NCI-H1092 (cell line): ENCODE measurements around the gene CEMIP.

Experiments used
- DNase-seq: peaks from one replicate; lab custom pipeline; 2025; lab: John Stamatoyannopoulos, UW

The CEMIP gene

DNA sequence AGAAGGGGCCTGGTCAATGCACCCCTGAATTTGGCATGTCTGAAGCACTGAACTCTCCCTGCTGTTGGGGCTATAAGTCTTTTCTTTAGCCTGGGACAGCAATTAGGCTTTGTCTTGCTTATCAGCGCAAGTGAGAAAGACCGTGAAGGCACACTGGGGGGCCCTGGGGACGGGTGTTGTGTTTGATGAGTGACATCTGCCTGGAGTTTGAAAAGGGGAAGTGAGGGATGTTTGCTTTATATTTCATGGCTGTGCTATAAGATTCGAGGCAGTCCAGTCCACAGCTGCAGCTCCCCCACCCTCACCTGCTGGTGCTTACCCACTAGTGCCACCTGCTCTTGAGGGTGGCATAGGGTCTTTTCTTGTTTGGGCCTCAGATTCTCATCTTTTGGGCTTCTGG is 44.8 kb downstream of the CEMIP start:
- DNase-seq, result no peak

DNA sequence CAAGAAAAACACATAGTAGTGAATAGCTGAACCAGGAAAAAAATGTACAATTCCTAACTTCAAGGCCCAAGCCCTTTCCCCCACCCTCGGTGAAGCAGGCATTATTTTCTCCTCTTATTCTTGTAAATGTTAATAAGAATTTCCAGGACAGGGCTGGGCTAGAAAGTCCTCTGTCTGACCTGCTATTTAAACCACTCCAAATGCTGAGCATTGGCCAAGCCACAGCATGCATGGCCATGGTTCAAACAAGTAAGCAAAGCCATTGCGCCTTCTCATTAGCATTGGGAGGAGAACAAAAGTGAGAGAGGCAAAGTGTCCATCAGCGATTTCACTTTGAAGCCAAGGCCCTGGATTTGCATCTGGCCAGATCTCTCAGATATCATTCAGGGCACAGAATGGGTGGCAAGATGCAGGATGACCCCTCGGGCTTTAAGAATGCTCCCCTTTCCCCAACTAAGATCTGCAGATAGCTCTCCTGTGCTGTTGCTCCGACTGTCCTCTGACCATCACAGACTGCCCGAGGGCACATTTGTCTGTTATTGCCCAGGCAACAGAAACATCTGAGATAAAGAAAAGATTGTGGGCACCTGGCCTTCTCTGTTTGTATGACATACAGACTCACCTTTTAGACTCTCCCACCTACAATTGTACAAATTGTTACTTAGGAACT is 46.3 kb downstream of the CEMIP start:
- peak; percentile 5 for DNase-seq

DNA sequence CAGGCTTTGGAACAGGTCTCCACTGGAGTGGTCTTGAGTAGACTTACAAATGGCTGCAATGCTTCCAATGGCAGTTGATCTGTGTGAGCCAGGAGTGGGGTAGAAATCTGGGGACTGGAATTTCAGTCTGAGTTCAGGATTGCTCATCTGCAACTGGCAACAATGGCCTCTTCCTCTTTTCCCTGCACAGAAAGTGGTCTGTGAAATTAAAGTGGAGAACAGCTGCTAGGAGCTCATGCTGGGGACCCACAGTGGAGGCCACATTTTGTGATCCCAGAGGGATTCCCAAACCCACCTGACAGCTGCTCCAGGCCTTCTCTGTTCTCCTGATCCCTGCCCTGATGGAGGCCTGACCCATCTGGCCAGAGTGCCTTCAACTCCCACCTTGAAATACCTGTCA is 49.6 kb downstream of the CEMIP start:
- DNase-seq, result no peak

DNA sequence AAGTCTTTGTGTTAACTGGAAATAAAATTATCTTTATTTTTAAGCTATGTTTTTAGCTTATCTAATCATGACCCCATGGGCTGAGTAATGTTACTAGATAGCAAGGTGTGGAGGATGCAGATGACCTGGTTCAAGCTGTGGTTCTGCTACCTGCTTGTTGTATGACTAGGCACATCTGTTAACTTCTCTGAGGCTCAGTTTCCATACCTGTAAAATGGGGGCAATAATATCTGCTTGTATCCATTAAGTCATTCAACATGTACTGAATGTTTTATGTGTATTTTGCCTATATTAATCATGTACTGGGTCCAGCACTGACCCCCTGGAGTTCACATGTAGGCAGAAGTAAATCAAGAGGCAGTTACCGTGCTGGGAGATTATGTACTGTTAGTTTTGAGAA is 51.5 kb downstream of the CEMIP start:
- DNase-seq, result no peak

DNA sequence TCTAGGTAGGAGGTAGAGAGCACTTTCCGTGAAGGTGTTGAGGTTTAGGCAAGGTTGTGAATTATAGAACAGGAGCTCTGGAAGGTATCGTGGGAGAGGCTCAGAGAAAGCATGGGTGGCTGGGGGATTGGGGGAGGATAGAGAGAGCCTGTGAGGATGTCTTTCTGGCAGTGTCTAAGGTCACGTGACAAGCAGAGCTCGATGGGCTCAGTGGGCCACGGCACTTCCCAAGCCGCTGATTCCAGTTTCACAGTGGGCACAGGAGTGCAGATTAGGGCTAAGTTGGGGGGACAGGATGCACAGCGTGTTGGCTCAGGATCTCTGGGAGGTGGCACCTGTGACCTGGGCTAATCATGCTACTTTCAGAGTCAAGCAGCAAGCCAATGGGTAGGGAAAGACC is 52.0 kb downstream of the CEMIP start:
- no peak for DNase-seq

DNA sequence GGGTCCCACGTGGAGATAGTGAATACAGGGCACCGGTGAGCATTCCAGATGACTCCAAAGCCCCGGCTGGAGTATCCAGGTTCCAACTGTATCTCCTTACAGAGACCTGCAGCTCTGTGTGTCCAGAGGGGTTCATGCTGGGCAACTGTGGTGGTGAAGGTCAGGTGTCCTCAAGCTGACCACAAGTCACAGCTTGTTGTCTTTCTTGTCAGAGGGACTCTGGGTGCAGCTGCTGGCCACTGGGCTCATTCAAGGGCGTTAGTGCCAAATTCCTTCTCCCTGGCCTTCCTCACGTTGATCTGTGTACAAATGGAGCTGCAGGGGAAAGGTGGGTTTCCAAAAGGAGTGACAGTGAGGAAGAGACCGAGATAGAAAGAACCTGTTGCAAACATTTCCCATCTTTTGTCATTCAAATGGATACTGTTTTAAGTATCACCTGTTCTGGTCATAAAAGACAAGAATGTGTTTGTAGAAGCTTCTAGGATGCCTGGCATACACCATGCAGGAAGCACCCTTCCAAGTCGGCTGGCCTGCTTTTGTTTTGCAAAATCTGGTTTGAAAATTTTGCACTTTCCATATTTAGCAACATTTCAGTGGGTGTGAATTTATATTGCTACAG is 52.5 kb downstream of the CEMIP start:
- DNase-seq, result no peak

DNA sequence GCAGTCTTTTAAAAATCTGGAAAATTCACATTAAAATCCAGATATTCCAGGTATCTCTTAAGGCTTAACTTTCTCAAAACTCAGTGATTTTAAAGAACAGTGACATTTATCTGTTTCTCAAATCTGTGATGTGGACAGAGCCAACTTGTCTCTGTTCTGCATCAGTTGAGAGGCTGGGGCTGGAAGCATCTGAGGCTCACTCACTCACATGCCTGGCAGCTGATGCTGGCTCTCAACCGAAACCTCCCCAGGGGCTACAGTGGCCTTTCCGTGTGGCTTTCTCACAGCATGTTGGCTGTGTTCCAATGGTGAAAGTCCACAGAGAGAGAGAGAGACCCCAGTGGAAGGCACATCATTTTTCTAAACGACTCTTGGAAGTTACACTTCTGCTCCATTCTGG is 53.5 kb downstream of the CEMIP start:
- DNase-seq, result no peak

DNA sequence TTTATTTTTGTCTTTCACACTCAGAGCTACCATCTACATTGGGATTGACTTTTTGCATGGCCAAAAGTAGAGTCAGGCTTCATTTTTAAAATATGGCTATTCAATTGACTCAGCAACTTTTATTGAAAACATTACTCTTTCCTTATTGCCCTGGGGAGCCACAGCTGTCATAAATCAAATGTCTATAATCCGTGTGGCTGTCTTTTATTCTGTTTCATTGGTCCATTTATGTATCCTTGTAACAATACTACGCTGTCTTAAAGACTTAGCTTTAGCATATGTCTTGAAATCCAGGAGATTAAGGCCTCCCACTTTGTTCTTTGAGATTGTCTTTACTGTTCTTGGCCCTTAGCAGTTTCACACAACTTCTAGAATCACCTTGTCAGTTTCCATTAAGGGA is 55.2 kb downstream of the CEMIP start:
- no peak for DNase-seq

DNA sequence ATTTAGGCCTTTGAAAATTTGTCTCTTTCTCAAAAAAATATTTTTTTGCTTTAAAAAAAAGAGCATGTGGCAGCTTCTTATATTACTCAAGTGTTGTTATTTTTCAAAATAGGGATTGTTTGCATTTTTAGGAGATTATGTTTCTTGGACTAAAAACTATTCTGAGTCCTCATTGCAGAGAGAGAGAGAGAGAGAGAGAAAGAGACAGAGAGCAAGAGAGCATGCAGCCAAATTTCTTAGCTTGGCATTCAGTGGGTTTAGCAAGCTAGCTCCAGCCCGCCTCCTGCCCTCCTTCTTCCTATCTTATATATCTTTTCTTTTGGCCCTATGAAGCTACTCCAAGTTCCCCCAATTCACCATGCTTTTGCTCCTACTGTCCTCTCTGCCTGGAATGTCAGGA is 55.7 kb downstream of the CEMIP start:
- DNase-seq, result no peak

DNA sequence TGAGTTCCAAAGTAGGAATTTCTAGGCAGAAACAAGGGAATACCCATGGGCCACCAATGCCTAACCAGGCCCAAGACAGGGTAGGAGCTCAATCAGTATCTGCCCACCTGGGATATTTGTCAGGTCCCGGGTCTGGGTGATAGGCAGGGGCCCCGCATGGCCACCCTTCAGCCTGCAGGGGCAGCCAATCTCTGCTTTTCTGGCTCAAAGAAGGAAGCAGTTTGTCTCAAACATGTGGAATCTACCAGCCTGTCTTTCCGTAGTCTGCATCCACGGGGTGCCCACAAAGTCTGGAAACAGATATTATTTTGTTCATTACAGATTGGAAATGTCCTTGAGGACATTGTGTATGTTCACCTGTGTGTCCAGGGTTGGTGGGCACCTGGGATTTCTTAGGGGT is 56.2 kb downstream of the CEMIP start:
- DNase-seq, result no peak

DNA sequence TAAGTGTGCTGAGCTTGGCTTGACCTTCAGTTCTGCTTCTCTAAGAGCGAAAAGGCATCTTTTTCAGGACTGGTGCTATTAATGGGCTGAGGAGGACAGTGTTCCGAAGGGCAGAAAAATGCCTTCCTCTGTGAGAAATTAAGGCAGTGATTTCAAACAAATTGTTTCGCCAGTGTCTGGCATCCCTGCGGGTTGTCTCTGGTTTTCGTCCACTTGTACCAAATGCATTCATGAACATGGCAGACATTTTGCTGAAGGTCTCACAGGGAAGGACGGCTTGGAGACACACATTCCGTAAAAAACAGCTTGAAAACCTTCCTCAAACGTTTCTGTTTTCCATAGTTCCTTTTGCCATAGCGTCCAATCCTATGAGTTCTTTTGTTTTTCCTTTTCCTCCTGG is 57.1 kb downstream of the CEMIP start:
- DNase-seq, result no peak

DNA sequence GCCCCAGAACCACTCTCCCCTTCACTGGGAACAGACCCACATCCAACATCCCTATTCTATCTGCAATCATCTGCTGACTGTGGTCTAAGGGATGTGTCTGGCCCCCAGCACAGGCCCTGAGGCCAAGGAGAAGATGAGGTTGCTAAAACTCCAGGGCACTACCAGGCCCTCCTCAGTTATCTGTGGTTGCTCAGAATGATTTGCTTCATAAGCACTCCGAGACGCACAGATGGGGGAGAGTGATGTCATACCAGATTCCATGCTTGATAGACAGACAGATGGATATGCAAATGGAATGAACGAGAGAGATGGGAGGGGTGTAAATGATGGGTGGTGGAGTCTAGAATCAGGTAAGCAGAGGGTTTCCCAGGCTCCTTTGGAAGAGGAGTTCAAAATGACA is 57.8 kb downstream of the CEMIP start:
- DNase-seq, result no peak

DNA sequence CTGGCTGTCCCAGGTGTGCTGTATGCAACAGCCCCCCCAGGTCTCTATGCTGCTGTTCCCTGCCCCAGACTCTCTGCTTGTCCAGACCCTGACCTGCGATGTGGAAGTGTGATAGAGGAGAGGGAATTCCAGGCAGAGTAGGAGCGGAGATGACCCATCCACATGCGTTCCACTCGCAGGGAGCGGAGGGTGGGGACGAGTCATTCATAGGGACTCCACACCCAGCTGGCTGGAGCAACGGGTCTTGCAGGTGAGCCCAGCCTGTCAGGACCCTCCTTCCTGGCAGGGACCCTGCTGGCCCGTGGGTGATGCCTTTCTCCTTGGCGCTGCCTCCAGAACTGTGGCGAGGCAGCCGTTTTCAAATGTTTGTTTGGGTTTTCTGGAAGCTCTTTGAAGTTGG is 58.8 kb downstream of the CEMIP start:
- no peak for DNase-seq

DNA sequence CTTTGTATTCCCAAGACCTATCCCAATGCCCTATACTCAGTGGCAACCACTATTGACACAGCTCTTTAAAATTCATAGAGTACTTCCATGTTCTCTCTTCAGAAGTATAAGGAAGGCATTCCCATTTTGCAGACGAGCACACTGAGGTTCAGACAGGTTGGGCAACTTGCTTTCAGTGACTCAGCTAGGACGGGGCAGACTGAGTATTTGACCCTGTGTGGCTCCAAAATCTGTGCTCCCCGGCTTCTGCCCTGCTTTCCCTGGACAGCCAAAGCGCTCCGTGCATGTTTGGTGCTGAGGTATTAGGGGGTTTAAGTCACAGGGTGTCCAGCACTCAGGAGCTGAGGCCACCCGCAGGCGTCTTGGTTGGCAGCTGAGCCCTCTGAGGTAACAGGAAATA is 59.5 kb downstream of the CEMIP start:
- DNase-seq, result no peak

DNA sequence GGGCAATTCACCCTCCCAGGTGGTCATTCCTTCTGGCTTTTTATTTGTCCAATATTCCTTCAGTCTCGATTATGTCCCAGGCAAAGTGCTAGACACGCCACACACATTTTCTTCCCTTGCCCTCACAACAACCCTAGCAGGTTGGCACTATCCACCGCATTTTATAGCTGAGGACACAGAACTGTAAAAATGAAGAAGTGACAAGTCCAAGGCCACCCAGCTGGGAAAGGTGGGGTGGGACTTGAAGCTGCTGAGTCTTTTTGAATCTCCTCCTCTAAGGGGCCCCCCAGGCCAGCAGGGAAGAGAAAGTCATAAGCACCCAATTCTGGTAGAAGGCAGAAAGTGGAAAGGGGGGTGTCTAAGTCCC is 60.6 kb downstream of the CEMIP start:
- no peak for DNase-seq

DNA sequence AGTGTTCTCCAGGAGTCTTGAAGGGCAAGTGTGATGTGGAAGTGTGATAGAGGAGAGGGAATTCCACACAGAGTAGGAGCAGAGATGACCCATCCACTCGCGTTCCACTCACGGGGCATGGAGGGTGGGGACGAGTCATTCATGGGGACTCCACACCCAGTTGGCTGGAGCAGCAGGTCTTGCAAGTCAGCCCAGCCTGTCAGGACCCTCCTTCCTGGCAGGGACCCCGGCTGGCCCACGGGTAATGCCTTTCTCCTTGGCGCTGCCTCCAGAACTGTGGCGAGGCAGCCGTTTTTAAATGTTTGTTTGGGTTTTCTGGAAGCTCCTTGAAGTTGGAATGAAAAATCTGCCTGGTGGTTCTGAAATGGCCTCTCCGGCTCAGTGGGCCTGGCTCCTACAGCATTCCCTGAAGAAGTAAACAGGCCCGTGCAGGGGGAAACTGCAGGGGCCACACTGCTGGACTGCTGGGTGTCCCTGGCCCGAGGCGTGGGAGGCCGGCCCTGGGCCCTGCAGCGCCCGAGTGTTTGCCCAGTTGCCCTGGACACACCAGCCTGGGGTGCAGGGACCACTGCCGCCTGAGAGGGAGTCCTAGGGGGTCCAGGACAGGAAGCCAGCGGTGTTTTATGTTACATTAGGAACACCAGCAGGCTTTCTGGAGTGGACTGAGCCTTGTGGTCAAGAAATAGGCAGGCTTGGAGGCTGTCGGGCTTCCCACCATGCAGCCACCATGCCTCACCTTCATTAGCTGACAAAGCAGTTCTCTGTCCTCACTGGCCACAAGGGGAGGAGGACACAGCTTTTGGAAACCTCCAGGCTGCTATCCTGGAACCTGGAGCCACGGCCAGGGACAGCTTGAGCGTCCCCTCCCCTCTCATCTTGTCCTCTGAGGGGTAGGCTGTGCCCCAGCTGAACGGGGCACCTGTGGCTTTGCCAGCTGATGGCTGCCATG is 61.3 kb downstream of the CEMIP start:
- no peak for DNase-seq

DNA sequence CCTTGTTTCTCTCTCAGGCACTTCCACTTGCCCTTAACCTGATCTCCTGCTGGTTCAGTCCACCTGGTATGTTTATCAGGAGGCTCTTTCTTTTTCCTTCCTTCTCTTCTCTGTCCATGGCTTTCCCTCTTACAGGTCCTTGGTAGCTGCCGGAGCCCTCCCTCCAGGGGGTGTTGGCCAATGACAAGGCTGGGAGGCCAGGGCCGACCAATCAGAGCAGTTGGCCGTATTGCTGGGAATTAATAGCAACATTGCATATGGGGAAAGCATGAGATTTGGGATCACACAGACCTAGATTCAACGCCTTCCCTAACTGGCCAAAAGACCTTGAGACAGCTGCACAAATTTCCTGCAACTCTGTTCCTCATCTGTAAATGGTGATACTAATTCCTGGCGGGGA is 62.4 kb downstream of the CEMIP start:
- no peak for DNase-seq

DNA sequence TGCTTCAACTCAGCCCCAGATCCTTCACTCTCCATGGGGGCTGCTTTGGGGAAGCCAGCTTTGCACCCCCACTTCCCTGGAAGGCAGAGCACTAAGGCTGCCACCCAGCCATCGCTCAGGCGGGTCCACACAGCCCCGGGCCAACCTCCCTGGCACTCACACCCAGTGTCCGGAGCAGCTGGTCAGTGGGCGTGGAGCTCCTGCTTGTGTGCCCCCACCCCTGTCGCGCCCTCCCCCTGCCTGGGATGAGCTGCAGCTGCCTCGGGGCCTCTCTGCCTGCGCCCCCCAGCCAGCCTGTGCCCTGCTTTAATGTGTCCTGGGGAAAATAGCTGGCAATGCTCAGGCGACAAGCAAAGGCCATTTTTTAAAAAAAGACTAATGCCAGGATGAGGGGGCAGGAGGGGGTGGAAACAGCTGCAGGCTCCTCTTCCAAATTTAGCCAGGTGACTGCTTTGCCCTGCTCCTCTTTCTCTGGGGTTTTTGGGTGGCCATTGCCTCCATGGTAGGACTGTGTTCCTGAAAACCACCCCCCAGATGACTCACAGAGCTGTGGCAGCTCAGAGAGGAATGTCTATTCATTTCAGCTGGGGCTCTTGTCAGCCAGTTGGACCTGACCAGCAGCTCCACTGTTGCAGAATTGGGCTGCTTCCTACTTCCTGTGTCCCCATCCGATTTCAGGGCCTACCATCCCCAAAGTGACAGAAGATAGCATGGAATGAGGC is 65.0 kb downstream of the CEMIP start:
- DNase-seq, result no peak

DNA sequence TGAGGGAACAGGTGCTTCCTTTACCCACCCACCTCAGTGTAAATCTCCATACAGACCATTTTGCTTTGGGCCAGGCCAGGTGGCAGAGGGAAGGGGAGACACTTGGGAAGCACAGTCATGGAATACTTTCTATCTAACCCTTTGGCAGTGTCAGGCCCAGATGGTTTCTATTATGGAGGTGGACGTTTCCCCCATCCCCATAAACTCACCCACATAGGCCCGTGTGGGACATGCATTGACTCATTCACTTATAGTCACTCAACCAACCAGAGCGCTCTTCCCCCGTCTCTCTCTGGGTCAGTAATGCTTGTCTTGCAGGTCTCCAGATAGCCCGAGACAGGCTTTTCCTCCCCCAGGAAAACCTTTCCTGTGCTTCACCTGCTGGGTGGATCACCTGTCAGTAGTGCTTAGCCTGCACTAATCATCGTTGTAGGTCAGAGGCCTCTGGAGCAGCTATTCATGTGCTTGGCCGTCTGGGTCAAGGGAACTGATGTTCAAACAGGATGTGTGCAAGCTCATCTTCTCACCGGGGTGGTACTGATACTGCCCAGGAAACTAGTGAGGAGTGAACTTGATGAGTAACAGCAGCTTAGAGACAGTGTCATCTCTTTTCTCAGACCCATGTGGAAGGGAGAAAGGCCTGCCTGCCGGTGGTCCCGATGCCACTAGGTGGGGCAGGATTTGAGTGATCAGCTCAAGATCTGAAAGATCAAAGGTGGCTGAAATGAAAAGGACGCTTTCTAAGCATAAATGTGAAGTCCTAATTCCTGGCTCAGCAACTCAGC is 67.1 kb downstream of the CEMIP start:
- DNase-seq, result no peak

DNA sequence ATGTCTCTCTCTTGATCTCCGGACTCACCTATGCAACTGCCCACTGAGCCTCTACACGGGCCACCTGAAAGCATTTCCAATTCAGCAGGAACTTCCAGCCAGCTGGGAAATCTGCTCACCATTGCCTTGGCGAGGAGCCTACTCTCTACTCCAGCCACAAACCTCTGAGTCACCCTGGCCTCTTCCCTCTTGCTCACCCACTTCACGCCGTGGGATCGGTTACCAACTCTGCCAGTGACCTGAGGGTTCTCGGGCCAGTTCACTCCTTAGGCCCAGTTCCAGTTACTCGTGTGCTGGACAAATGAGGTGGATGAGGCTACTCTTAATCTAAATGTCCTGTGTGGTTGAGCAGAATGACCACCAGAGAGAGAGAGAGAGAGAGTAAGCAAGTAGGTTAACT is 70.1 kb downstream of the CEMIP start:
- no peak for DNase-seq

DNA sequence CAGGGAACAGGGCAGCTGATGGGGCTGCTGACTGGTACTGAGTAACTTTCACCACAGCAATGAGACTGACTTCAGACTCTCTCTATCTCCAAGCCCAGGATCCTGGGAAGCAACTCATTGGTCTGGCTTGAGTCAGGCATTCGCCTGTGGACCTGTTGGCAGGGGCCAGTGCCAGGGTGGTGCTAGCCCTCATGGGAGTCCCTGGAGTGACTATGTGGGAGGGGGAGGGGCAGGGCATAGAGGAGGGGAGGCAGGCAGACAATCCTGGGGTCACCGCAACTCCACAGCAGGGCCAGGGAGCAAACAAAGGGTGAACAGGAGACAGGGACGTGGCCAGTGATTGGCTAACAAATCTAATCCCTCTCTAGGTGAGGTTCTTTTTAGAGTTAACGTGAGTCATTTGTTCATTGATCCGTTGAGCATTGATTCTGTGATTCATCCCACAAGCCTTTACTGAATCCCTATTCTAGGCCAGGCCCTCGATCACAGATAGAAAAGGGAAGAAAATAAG is 71.8 kb downstream of the CEMIP start:
- DNase-seq, result no peak

DNA sequence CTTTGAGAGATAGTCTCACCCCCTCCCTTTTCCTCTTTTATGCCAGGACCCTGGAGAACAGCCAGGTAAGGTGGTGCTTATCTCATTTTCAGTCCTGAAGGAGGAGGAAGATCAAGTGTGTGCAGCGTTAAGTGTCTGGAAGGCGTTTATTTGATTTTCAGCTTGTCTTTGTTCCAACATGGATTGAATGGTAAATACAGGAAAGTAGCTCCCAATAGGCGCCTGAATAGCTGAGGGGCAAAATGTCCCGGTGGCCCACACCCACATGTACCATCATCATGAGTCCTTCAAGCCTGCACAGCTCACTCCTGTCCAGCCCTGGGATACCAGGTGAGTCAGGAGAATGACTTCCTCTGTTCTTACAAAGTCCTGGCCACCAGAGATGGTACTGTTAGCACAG is 73.5 kb downstream of the CEMIP start:
- DNase-seq, result no peak
